NCI-H2196 (cell line): ENCODE data around the gene PCDHA7.
"Not testable (repeated sequence)": the region's sequence is repeated elsewhere in the genome, so short reads cannot be mapped to it uniquely, and the experiment has no call there.

Experiments
- DNase-seq: peaks from one replicate; lab custom pipeline; 2025; ENCODE audit not compliant: unreplicated experiment; lab: John Stamatoyannopoulos, UW

PCDHA7 gene

GRCh38 chr5:140862441-140863295 is 28.6 kb downstream of the PCDHA7 start:
- DNase-seq, result no peak

- no peak for DNase-seq
Measured at GRCh38 chr5:140868721-140869554, 34.9 kb downstream of the PCDHA7 start, which contains the start of gene PCDHA11. Gene PCDHA11 (plus strand): TSS chr5:140868957. CDS start chr5:140869104, 147 bp downstream.

- DNase-seq, result no peak
Measured at GRCh38 chr5:140869555-140869886, 35.5 kb downstream of the PCDHA7 start.

- no peak for DNase-seq
Measured at GRCh38 chr5:140870221-140871201, 36.4 kb downstream of the PCDHA7 start.

- DNase-seq, result peak; percentile 78
Measured at GRCh38 chr5:140875085-140876065, 41.3 kb downstream of the PCDHA7 start, which contains the start of gene PCDHA12. Gene PCDHA12 (plus strand): TSS chr5:140875308. CDS start chr5:140875473, 165 bp downstream.

- not testable (repeated sequence) for DNase-seq
Measured at GRCh38 chr5:140876541-140877261, 42.6 kb downstream of the PCDHA7 start.

GRCh38 chr5:140877262-140877581 is 43.2 kb downstream of the PCDHA7 start:
- no peak for DNase-seq

- no peak for DNase-seq
Measured at GRCh38 chr5:140881889-140882590, 48.0 kb downstream of the PCDHA7 start, which contains the start of gene PCDHA13. Gene PCDHA13 (plus strand): TSS chr5:140882124. CDS start chr5:140882269, 145 bp downstream.

- no peak for DNase-seq
Measured at GRCh38 chr5:140882591-140882899, 48.5 kb downstream of the PCDHA7 start.

- DNase-seq, result no peak
Measured at GRCh38 chr5:140883373-140883772, 49.3 kb downstream of the PCDHA7 start.

GRCh38 chr5:140883927-140884697 is 50.0 kb downstream of the PCDHA7 start:
- no peak for DNase-seq
